OCI-LY1 (cell line): ENCODE data around the gene ABCA9.

ENCODE experiments used
- H2AFZ ChIP-seq: fragments of 200-600 bp; sonication (generic), shearing (Covaris generic); 2 replicates; pipeline ENCODE4 v1.6.0; 2014; ENCODE audit warnings: antibody characterized with exemption, mild to moderate bottlenecking, low read length
- H3F3A ChIP-seq: fragments of 200-600 bp; sonication (generic), shearing (Covaris generic); 2 replicates; pipeline ENCODE4 v1.6.0; 2014; ENCODE audit warnings: mild to moderate bottlenecking, antibody characterized with exemption, low read length, moderate library complexity; ENCODE audit not compliant: insufficient read depth
- H3K27ac ChIP-seq: fragments of 200-600 bp; sonication (generic); 2 replicates; pipeline ENCODE4 v1.5.1; 2014; ENCODE audit warnings: low read length, mixed run types, mild to moderate bottlenecking, low read depth; ENCODE audit not compliant: poor library complexity, severe bottlenecking
- H3K27me3 ChIP-seq: fragments of 200-600 bp; sonication (generic); 2 replicates; pipeline ENCODE4 v1.6.0; 2014; ENCODE audit warnings: antibody characterized with exemption, mild to moderate bottlenecking, low read length, moderate library complexity; ENCODE audit not compliant: insufficient read depth
- H3K36me3 ChIP-seq: fragments of 200-600 bp; sonication (generic); 2 replicates; pipeline ENCODE4 v1.6.1; 2014; ENCODE audit warnings: mild to moderate bottlenecking, antibody characterized with exemption, low read length, moderate library complexity, mixed read lengths; ENCODE audit not compliant: insufficient read depth
- H3K4me1 ChIP-seq: fragments of 200-600 bp; sonication (generic); 2 replicates; pipeline ENCODE4 v1.5.1; 2014; ENCODE audit warnings: mild to moderate bottlenecking, low read length, moderate library complexity; ENCODE audit not compliant: insufficient read depth, severe bottlenecking
- H3K4me2 ChIP-seq: fragments of 200-600 bp; sonication (generic), shearing (Covaris generic); 2 replicates; pipeline ENCODE4 v1.6.1; 2014; ENCODE audit warnings: low read length
- H3K4me3 ChIP-seq: fragments of 200-600 bp; sonication (generic); 2 replicates; pipeline ENCODE4 v1.5.1; 2014; ENCODE audit warnings: low read length, low read depth, mild to moderate bottlenecking, mixed read lengths; ENCODE audit not compliant: poor library complexity, severe bottlenecking
- H3K79me2 ChIP-seq: fragments of 200-600 bp; shearing (Covaris generic); 2 replicates; pipeline ENCODE4 v1.6.1; 2016; ENCODE audit warnings: mixed run types, low read length, mixed read lengths; ENCODE audit not compliant: insufficient read depth
- H3K9ac ChIP-seq: fragments of 200-600 bp; sonication (generic), shearing (Covaris generic); 2 replicates; pipeline ENCODE4 v1.6.1; 2014; ENCODE audit warnings: mild to moderate bottlenecking, low read length, mixed read lengths
- H3K9me2 ChIP-seq: fragments of 200-600 bp; sonication (generic), shearing (Covaris generic); 2 replicates; pipeline ENCODE4 v1.6.1; 2014; ENCODE audit warnings: low read depth, mild to moderate bottlenecking, low read length, mixed read lengths
- H3K9me3 ChIP-seq: fragments of 200-600 bp; shearing (Covaris generic); 2 replicates; pipeline ENCODE4 v1.6.1; 2014; ENCODE audit warnings: low read length, mixed read lengths
- H4K20me1 ChIP-seq: fragments of 200-600 bp; sonication (generic), shearing (Covaris generic); 2 replicates; pipeline ENCODE4 v1.6.0; 2016; ENCODE audit warnings: mild to moderate bottlenecking, low read length; ENCODE audit not compliant: insufficient read depth
- CTCF ChIP-seq: fragments of 200-600 bp; sonication (generic), shearing (Covaris generic); IDR thresholded peaks from 2 replicates; pipeline ENCODE4 v1.5.1; 2017; ENCODE audit warnings: mild to moderate bottlenecking, antibody characterized with exemption, low read length, moderate library complexity, mixed read lengths
- EZH2 ChIP-seq: fragments of 200-600 bp; sonication (generic), shearing (Covaris generic); IDR thresholded peaks from 2 replicates; pipeline ENCODE4 v1.8.0; 2017; ENCODE audit warnings: borderline replicate concordance, mixed run types, mild to moderate bottlenecking, antibody characterized with exemption, low read length, moderate library complexity, mixed read lengths

The ABCA9 gene

GRCh38 chr17:69045646-69046045, 15.1 kb downstream of the ABCA9 start:
- Histone ChIP-seq H3K36me3 (no peaks in the 10 kb centered on the region), H3K4me3 (no peak overlapping the region), H3K4me1 (no peaks in the 10 kb centered on the region), H3K79me2 (no peaks in the 10 kb centered on the region), H3K4me2 (no peak overlapping the region), H3K9ac (no peak overlapping the region), H3K27ac (no peak overlapping the region), H4K20me1 (no peaks in the 10 kb centered on the region), H3K27me3 (no peaks in the 10 kb centered on the region), H2AFZ (no peak overlapping the region), H3K9me2 (no peaks in the 10 kb centered on the region), H3K9me3 (no peaks in the 10 kb centered on the region), H3F3A (no peaks in the 10 kb centered on the region)
- TF ChIP-seq EZH2: no peak
- TF ChIP-seq CTCF: no peak

- H2AFZ ChIP-seq: no peak overlapping the region
- H3K9ac ChIP-seq: no peak overlapping the region
- no peaks in the 10 kb centered on the region for H3K79me2 ChIP-seq
- H3K9me2 ChIP-seq: no peaks in the 10 kb centered on the region
- no peak overlapping the region for H3K4me2 ChIP-seq
- H3K27me3 ChIP-seq: no peaks in the 10 kb centered on the region
- no peaks in the 10 kb centered on the region for H3K36me3 ChIP-seq
- no peak overlapping the region for H3K4me3 ChIP-seq
- H3F3A ChIP-seq: no peaks in the 10 kb centered on the region
- H3K4me1 ChIP-seq: no peaks in the 10 kb centered on the region
- no peak overlapping the region for H3K27ac ChIP-seq
- no peaks in the 10 kb centered on the region for H3K9me3 ChIP-seq
- no peaks in the 10 kb centered on the region for H4K20me1 ChIP-seq
- no peak for TF ChIP-seq EZH2
- no peak for TF ChIP-seq CTCF
Measured at GRCh38 chr17:69044371-69044770, 16.4 kb downstream of the ABCA9 start.

GRCh38 chr17:69043098-69043734, 17.5 kb downstream of the ABCA9 start:
- Histone ChIP-seq H2AFZ (no peak overlapping the region), H3K9me3 (no peaks in the 10 kb centered on the region), H3F3A (no peaks in the 10 kb centered on the region), H3K4me2 (no peak overlapping the region), H3K9ac (no peak overlapping the region), H4K20me1 (no peaks in the 10 kb centered on the region), H3K36me3 (no peaks in the 10 kb centered on the region), H3K79me2 (no peaks in the 10 kb centered on the region), H3K27me3 (no peaks in the 10 kb centered on the region), H3K27ac (no peak overlapping the region), H3K4me1 (no peaks in the 10 kb centered on the region), H3K4me3 (no peak overlapping the region), H3K9me2 (no peaks in the 10 kb centered on the region)
- TF ChIP-seq CTCF (no peak), EZH2 (no peak)
